HG02588 (cell line): ENCODE data around the gene CENPH.
"Not testable (repeated sequence)": the region's sequence is repeated elsewhere in the genome, so short reads cannot be mapped to it uniquely, and the experiment has no call there.

Experiments
- ATAC-seq: cut with Tn5 transposase; IDR thresholded peaks from one replicate; pipeline ENCODE4 v1.9.1; 2021; ENCODE audit warnings: mild to moderate bottlenecking, moderate library complexity; ENCODE audit not compliant: unreplicated experiment

CENPH gene

GRCh38 chr5:69245031-69245430 is 55.6 kb downstream of the CENPH start:
- no peak for ATAC-seq

DNA sequence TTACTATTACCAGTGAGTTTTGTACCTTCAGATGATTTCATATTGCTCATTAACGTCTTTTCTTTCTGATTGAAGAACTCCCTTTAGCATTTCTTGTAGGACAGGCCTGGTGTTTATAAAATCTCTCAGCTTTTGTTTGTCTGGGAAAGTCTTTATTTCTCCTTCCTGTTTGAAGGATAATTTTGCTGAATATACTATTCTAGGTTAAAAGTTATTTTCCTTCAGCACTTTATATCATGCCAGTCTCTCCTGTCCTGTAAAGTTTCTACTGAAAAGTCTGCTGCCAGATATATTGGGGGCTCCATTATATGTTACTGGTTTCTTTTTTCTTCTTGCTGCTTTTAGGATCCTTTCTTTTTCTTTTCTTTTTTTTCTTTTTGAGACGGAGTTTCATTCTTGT is 58.6 kb downstream of the CENPH start:
- no peak for ATAC-seq

DNA sequence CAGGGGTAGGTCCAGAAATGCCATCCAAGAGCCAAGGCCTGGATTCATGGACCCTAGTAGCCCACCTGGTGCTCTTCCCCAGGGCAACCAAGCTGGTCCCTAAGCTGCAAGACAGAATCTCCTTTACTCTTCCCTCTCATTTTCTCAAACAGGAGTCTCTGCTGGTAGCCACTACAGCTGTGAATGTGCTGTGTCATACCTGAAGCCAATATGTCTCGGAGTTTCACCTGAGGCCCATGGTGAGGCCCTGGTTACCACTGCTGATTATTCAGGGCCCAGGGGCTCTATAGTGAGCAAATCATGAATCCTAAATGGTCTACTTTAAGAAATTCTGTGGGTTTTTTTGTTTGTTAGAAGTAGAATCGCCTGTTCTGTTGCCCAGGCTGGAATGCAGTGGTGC is 61.2 kb downstream of the CENPH start:
- no peak for ATAC-seq

GRCh38 chr5:69252437-69252836 is 63.1 kb downstream of the CENPH start:
- ATAC-seq = no peak

GRCh38 chr5:69255940-69256339 is 66.6 kb downstream of the CENPH start:
- not testable (repeated sequence) for ATAC-seq

- ATAC-seq = no peak
Observed at GRCh38 chr5:69257577-69257976, 68.2 kb downstream of the CENPH start.
